ENCODE data around the gene HOGA1. TPM values are rescaled to one million over a fixed set of nuclear protein-coding genes. Genes with fewer than 3 reads are reported as not detected.
"Not testable (repeated sequence)": the region's sequence is repeated elsewhere in the genome, so short reads cannot be mapped to it uniquely, and the experiment has no call there.

The HOGA1 gene
- total RNA-seq, 2 experiments from 2014 or later: not detected

DNA sequence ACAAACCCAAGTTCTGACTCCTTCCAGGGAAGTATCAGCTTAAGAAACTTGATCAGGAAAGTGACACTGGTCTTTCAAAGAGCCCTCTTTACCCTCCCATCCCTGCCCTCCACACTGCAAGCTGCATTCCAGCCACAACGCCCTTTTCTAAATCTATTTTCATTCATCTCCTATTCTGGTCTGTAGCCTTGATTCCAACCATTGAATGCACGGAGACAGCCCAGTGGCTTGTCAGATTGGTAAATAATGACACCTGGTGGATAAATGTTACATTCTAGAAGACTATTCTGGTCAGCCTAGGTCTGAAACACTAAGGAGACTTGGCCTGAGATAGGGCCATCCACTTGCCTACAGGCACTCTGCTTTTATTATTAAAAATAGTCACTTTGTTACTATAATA lies 28.2 kb downstream of the HOGA1 start:
- CTCF ChIA-PET: interaction anchor here (1.3 to 1.5 kb wide), 3 partner anchors 40 to 147 kb away, joined by 3 to 14 read pairs (median 4); partner anchors contain the start of gene ANKRD2
- H3K4me1 Mint-ChIP-seq: no peaks in the 10 kb centered on the region
- POLR2A ChIA-PET: interaction anchor here (0.8 kb wide), 1 partner anchor 40 kb away, joined by 3 read pairs; the partner anchor contains the start of gene ANKRD2
- H3K9me3 Mint-ChIP-seq: no peaks in the 10 kb centered on the region
- no peak overlapping the region for H3K4me3 Mint-ChIP-seq
- no peaks in the 10 kb centered on the region for H3K36me3 Mint-ChIP-seq (ENCODE audit: low read depth)
- no peaks in the 10 kb centered on the region for H3K27me3 Mint-ChIP-seq
- H3K27ac Mint-ChIP-seq: no peak overlapping the region
- DNase-seq: no peak

DNA sequence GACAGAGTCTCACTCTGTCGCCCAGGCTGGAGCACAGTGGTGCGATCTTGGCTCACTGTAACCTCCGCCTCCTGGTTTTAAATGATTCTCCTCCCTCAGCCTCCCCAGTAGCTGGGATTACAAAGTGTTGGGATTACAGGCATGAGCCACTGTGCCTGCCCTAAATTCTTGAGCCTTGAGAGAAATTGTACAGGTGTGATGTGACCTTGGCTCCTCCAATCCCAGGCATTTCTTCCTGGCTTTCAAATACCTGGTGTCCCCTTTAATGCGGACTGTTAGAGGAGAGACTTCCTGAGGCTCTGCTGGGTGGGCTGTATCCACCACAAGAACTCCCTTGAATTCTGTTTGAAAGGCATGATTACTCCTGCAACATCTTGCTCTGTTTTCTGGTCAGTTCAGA lies 34.1 kb downstream of the HOGA1 start:
- CTCF ChIA-PET: no interaction called here
- no peak for DNase-seq
- H3K36me3 Mint-ChIP-seq (ENCODE audit: low read depth): no peaks in the 10 kb centered on the region
- no peaks in the 10 kb centered on the region for H3K27me3 Mint-ChIP-seq
- H3K9me3 Mint-ChIP-seq: no peaks in the 10 kb centered on the region
- no peak overlapping the region for H3K27ac Mint-ChIP-seq
- POLR2A ChIA-PET: no interaction called here
- no peak overlapping the region for H3K4me3 Mint-ChIP-seq
- no peaks in the 10 kb centered on the region for H3K4me1 Mint-ChIP-seq

DNA sequence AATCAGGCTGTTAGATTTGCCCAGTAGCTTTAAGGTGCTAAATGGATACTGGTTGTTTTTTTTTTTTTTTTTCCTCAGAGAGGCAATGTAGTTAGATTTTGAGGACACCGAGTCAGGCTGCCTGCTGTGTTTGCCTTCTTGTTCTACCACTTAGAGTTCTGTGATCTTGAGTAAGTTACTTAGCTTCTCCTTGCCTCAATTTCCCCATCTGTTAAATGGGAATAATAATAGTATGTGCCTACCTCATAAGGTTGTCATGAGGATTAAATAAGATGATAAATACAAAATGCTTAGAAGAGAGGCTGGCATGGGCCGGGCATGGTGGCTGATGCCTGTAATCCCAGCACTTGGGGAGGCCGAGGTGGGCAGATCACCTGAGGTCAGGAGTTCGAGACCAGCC lies 34.5 kb downstream of the HOGA1 start:
- H3K4me3 Mint-ChIP-seq: no peak overlapping the region
- no peak overlapping the region for H3K27ac Mint-ChIP-seq
- no peaks in the 10 kb centered on the region for H3K27me3 Mint-ChIP-seq
- H3K9me3 Mint-ChIP-seq: no peaks in the 10 kb centered on the region
- H3K36me3 Mint-ChIP-seq (ENCODE audit: low read depth): no peaks in the 10 kb centered on the region
- CTCF ChIA-PET: interaction anchor here (0.7 kb wide), 1 partner anchor 47 kb away, joined by 4 read pairs; no protein-coding TSS in a partner anchor
- POLR2A ChIA-PET: no interaction called here
- no peaks in the 10 kb centered on the region for H3K4me1 Mint-ChIP-seq
- no peak for DNase-seq

DNA sequence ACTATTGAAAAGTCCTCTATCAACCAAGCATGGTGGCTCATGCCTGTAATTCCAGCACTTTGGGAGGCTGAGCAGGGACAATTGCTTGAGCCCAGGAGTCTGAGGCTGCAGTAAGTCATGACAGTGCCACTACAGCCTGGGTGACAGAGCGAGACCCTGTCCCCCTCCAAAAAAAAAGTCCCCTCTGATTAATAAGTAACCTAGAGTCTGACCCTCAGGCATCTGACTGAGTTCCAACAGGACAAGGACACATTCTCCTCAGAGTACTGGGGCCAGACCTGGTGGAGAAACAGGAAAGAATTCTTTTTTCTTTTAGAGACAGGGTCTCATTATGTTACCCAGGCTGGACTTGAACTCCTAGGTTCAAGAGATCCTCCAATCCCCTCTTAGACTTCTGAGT lies 39.1 kb downstream of the HOGA1 start:
- Mint-ChIP-seq H3K4me3 (no peak overlapping the region), H3K36me3 (ENCODE audit: low read depth) (no peaks in the 10 kb centered on the region)
- POLR2A ChIA-PET: interaction anchor here (0.6 kb wide), 1 partner anchor 24 kb away, joined by 3 read pairs; no protein-coding TSS in a partner anchor

DNA sequence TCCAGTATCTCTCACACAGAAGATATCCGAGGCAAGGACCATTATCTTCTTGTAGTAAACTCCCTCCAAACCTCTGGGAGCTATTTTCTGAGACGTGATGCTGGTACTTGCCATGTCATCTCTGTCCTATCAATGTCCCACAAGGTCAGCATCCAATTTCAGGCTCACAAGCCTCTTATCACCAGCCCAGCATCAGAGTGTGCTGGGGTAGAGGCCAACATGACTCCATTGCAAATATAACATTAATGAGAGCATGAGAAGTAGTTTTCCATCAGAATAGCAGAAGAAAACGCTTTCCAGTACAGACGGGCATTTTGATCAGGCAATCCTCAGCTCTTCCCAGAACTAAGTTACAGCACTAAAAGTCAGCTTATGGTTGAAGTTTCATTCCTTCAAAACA lies 43.5 kb downstream of the HOGA1 start:
- H3K4me3 Mint-ChIP-seq: no peak overlapping the region
- no peaks in the 10 kb centered on the region for H3K9me3 Mint-ChIP-seq
- no peaks in the 10 kb centered on the region for H3K36me3 Mint-ChIP-seq (ENCODE audit: low read depth)
- CTCF ChIA-PET: interaction anchor here (1.2 kb wide), 1 partner anchor 12 kb away, joined by 4 read pairs; the partner anchor contains the start of gene PI4K2A
- peaks cover 4% of the 10 kb centered on the region for H3K4me1 Mint-ChIP-seq
- no peaks in the 10 kb centered on the region for H3K27me3 Mint-ChIP-seq
- DNase-seq: no peak
- POLR2A ChIA-PET: interaction anchor here (1.5 kb wide), 1 partner anchor 13 kb away, joined by 7 read pairs; the partner anchor contains the start of gene PI4K2A
- no peak overlapping the region for H3K27ac Mint-ChIP-seq

More for the DNA sequence above, 39.1 kb downstream of the HOGA1 start:
- H3K4me1 Mint-ChIP-seq: no peaks in the 10 kb centered on the region
- no peaks in the 10 kb centered on the region for H3K9me3 Mint-ChIP-seq
- H3K27ac Mint-ChIP-seq: no peak overlapping the region
- CTCF ChIA-PET: no interaction called here
- no peak for DNase-seq
- H3K27me3 Mint-ChIP-seq: no peaks in the 10 kb centered on the region

DNA sequence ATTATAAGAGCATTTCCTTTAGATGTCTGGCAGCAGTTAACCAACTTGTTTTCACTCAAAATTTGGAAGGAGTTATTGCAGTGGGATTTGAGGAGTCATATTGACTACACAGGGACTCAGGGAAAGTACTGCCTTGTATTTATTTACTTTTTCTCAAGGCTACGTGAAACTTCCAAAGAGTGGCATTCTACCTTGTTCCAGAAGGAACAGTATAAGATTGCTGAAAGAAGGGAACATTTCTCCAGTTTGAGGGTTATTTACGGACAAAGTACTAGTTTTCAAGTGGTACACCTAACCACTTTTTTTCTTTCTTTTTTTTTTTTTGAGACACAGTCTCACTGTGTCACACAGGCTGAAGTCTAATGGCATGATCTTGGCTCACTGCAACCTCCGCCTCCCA lies 44.0 kb downstream of the HOGA1 start:
- H3K27me3 Mint-ChIP-seq: no peaks in the 10 kb centered on the region
- H3K9me3 Mint-ChIP-seq: no peaks in the 10 kb centered on the region
- ChIA-PET CTCF (no interaction called here), POLR2A (interaction anchor here (1.5 kb wide), 1 partner anchor 12 kb away, joined by 7 read pairs; the partner anchor contains the start of gene PI4K2A)
- DNase-seq: no peak
- no peak overlapping the region for H3K4me3 Mint-ChIP-seq
- peaks cover 9% of the 10 kb centered on the region for H3K4me1 Mint-ChIP-seq
- H3K27ac Mint-ChIP-seq: no peak overlapping the region
- H3K36me3 Mint-ChIP-seq (ENCODE audit: low read depth): peaks cover 1% of the 10 kb centered on the region

DNA sequence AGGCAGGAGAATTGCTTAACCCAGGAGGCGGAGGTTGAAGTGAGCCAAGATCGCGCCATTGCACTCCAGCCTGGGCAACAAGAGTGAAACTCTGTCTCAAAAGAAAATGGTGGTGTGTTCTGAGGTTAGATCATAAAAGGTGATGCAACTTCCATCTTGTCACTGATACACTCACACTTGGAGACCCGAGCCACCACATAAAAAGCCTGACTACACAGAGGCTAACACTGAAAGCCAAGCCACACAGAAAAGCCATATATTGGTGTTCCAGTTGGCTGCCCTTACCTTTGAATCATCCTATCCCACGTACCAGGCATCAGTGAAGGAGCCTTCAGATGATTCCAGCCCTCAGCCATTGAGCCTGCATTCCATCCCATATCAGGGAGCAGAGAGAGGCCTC lies 45.1 kb downstream of the HOGA1 start:
- Mint-ChIP-seq H3K27ac (no peak overlapping the region), H3K9me3 (no peaks in the 10 kb centered on the region), H3K4me1 (peaks cover 16% of the 10 kb centered on the region), H3K36me3 (ENCODE audit: low read depth) (peaks cover 3% of the 10 kb centered on the region), H3K4me3 (no peak overlapping the region), H3K27me3 (no peaks in the 10 kb centered on the region)
- DNase-seq: no peak
- CTCF ChIA-PET: no interaction called here
- POLR2A ChIA-PET: no interaction called here

DNA sequence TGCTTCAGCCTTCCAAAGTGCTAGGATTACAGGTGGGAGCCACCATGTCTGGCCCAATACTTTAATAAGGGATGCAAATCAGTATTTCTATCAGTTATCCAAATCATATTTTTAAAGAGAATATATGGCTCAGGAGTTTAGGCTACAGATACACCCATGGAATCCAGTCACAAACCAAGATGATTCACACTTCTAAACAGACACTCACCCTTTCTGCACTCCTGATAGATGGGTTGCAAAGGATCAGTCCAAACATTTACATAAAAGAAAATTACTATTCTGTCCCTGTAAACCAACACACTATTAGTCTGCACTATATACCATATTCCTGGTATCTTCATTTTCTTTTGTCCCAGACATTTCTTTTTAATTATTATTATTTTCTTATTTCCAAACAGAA lies 46.9 kb downstream of the HOGA1 start:
- Mint-ChIP-seq H3K9me3 (no peaks in the 10 kb centered on the region), H3K4me3 (no peak overlapping the region), H3K27ac (no peak overlapping the region), H3K4me1 (peaks cover 16% of the 10 kb centered on the region), H3K36me3 (ENCODE audit: low read depth) (peaks cover 3% of the 10 kb centered on the region), H3K27me3 (no peaks in the 10 kb centered on the region)
- ChIA-PET CTCF (no interaction called here), POLR2A (no interaction called here)
- DNase-seq: no peak

DNA sequence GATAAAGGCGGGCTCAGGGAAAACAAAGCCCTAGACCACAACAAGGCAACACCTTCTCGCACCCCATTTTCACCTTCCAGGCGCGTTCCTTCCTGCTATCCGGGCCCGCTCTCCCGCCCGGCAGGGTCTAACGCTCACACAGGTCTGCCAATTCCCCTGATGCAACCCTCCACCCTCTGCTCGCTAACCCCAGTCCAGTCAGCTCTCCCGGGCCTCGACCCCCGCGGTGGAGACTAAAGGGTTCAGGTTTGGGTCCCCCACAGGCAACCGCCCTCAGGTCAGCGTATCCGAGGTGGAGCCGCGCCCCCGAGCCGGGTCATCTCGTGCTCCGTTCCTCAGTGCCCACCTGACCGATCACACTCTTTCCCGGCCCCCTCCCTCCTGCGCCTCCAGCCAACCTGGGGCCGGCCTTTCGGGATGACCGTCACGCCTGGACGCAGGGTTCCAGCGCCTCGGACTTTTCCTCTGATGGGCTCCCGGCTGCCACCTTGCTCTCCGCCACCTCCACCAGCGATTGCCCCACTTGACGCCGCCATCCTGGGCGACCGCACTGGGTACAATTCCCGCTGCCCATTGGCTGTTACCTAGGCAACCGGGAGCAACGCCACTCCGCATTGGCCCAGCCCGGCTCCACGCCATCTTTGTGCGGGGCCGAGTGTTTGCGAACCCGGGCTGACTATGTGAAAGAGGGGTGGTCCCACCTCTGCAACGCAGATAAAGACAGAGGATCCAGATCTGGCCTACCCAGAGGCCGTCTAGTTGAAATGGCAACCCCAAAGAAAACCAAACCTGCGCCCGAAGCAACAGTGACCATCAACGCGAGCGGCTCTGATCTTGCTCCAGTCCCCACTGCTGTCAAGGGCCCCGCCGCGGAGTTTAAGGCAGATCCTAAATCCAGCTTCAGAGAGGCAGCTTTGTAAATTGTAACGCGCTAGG lies 49.0 kb downstream of the HOGA1 start, which contains the start of gene MORN4:
Gene MORN4 (minus strand): TSS at position 552 of the 936 bp plus-strand sequence. CDS start 13,847 bp downstream, outside the sequence.
- ChIA-PET POLR2A (no interaction called here), CTCF (interaction anchor here (1.4 to 2.0 kb wide), 2 partner anchors 18 to 69 kb away, joined by 3 to 4 read pairs; no protein-coding TSS in a partner anchor)
- Mint-ChIP-seq H3K4me3 (peak within 1 kb of the TSS; percentile 88), H3K27me3 (no peaks in the 10 kb centered on the region), H3K9me3 (no peaks in the 10 kb centered on the region), H3K4me1 (peaks cover 16% of the 10 kb centered on the region), H3K27ac (peak within 1 kb of the TSS; percentile 53), H3K36me3 (ENCODE audit: low read depth) (peaks cover 3% of the 10 kb centered on the region)
- peak; percentile 93 for DNase-seq

DNA sequence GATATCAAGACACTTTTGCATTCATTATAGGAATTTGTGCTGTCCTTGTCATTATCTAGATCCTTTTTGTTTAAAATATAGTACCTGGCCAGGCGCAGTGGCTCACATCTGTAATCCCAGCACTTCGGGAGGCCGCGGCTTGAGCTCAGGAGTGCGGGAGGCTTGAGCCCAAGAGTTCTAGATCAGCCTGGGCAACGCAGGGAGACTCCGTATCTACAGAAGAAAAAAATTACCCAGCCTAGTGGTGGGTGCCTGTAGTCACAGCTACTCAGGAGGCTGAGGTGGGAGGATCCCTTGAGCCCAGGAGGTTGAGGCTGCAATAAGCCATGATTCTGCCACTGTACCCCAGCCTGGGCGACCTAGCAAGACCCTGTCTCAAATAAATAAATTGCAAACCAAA lies 49.7 kb downstream of the HOGA1 start:
- Mint-ChIP-seq H3K27ac (no peak overlapping the region), H3K27me3 (no peaks in the 10 kb centered on the region), H3K4me3 (peak overlapping the region; percentile 88), H3K9me3 (no peaks in the 10 kb centered on the region), H3K4me1 (peaks cover 16% of the 10 kb centered on the region), H3K36me3 (ENCODE audit: low read depth) (peaks cover 3% of the 10 kb centered on the region)
- ChIA-PET CTCF (interaction anchor here (2.0 kb wide), 1 partner anchor 68 kb away, joined by 4 read pairs; no protein-coding TSS in a partner anchor), POLR2A (no interaction called here)
- peak; percentile 26 for DNase-seq

DNA sequence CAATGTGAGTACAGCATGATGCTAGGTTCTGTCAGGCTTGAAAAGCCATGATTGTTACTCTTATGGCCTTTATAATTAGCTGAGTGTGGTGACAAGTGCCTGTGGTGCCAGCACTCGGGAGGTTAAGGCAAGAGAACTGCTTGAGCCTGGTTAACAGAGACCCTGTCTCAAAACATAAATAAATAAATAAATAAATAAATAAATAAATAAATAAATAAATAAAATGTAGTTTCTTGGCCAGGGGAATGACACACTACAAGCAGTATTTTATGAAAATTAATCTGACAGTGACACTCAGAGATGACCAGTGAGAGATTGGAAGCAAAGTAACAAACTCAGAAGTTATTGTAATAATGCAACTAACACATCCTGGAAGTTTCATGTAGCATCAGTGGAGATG lies 51.4 kb downstream of the HOGA1 start:
- H3K4me3 Mint-ChIP-seq: no peak overlapping the region
- H3K27me3 Mint-ChIP-seq: no peaks in the 10 kb centered on the region
- no peak overlapping the region for H3K27ac Mint-ChIP-seq
- no peaks in the 10 kb centered on the region for H3K9me3 Mint-ChIP-seq
- peaks cover 20% of the 10 kb centered on the region for H3K4me1 Mint-ChIP-seq
- ChIA-PET POLR2A (no interaction called here), CTCF (no interaction called here)
- DNase-seq: no peak
- H3K36me3 Mint-ChIP-seq (ENCODE audit: low read depth): peaks cover 3% of the 10 kb centered on the region

DNA sequence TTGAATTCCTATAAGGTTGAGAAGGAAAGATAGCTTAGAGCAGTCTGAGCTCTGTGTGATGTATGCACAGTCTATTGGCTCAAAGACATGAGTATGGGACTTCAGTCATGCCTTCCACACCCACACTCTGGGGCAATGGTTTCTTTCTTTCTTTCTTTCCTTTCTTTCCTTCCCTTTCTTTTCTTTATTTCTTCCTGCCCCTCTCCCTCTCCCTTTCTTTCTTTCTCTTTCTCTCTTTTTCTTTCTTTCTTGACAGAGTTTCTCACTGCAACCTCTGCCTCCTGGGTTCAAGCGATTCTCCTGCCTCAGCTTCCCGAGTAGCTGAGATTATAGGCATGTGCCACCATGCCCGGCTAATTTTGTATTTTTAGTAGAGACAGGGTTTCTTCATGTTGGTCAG lies 54.9 kb downstream of the HOGA1 start:
- POLR2A ChIA-PET: interaction anchor here (1.1 kb wide), 1 partner anchor 10 kb away, joined by 3 read pairs; no protein-coding TSS in a partner anchor
- H3K9me3 Mint-ChIP-seq, CTCF ChIA-PET, H3K4me3 Mint-ChIP-seq, H3K27me3 Mint-ChIP-seq, H3K27ac Mint-ChIP-seq, DNase-seq: not testable (repeated sequence)
- peaks cover 23% of the 10 kb centered on the region for H3K4me1 Mint-ChIP-seq
- peaks cover 11% of the 10 kb centered on the region for H3K36me3 Mint-ChIP-seq (ENCODE audit: low read depth)

DNA sequence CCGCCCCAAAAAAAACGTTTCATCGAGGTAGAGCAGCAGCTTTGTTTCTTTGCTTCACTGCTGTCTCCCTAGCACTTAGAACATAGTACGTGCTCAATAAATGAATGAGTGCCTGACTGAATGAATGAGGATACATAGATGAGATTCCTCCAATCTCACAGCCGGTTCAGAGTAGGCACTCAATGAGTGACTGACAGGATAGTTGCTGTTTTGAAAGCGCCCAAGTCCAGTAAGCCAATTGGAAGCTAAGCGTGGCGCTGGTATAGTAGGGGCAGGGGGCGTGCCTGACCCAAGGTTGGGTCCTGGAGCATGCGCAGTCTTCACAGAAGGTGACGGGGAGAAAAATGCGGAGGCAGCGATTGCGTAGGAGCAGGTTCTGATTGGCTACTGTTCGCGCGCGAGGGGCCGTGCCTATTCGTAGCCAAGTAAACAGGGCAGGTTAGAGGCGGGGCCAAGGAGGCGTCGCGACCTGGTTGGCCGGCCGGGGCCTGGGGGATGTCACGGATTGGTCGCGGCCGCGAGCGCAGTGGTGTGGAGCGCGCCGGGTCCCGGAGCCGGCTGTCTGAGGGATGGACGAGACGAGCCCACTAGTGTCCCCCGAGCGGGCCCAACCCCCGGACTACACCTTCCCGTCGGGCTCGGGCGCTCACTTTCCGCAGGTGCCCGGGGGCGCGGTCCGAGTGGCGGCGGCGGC lies 56.1 kb downstream of the HOGA1 start, which contains the start of gene PI4K2A:
Gene PI4K2A (plus strand): TSS at position 498 of the 694 bp plus-strand sequence. CDS start 72 bp downstream, at position 570.
- CTCF ChIA-PET: interaction anchor here (0.8 to 2.6 kb wide), 5 partner anchors 9 to 69 kb away, joined by 3 to 11 read pairs (median 3); partner anchors contain the start of gene AVPI1
- Mint-ChIP-seq H3K4me3 (peak within 1 kb of the TSS; percentile 95), H3K36me3 (ENCODE audit: low read depth) (peaks cover 21% of the 10 kb centered on the region), H3K27ac (peak within 1 kb of the TSS; percentile 81), H3K4me1 (peaks cover 23% of the 10 kb centered on the region), H3K9me3 (no peaks in the 10 kb centered on the region), H3K27me3 (no peaks in the 10 kb centered on the region)
- POLR2A ChIA-PET: interaction anchor here (0.5 to 2.3 kb wide), 10 partner anchors 9 to 227 kb away, joined by 3 to 13 read pairs (median 3); partner anchors contain the start of genes AVPI1 and ZFYVE27
- peak; percentile 99 for DNase-seq
